GM19467 (cell line): ENCODE measurements around the gene HOXB9.

Source experiments
- ATAC-seq: cut with Tn5 transposase; IDR thresholded peaks from one replicate; pipeline ENCODE4 v1.9.1; 2021; ENCODE audit warnings: mild to moderate bottlenecking, moderate library complexity; ENCODE audit not compliant: unreplicated experiment

The HOXB9 gene

DNA sequence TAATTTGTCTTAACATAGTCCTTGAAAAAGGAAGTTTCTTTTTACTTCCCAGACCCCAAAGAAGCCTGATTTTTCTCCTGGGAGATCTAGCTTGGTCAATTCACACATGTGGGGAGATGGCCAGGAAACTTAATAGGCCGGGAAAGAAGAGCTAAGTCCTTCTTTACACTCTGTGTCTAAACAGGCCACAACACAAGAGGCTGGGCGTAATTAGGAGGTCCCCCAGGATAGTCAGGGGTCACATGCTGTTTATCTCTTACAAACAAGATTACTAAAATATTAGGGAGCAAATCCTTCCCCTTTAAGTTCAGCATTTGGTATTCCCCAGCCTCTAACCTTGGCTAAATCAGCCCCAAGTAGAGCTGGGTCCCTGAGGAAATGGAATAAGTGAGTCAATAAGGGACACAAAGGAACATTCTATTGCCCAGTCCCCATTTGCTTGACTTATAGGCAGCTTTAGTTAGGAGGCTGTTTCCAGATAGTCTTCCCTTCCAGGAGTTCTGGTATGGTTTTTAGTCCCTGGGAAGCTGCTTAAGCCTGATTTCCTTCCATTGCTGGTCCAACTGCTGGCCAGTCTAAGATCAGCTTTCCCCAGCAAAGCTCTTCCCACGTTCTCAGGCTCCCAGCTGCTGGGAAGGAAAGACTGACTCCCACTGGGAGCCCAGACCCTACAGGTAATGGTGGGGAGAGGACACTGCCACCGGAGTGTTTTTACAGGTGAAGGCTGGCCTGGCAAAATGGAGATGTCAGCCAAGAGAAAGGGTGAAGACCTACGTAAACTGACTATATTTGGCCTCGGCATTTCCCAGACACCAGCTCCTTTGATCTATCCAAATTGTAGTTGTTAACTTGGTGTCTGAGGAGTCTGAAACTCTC is 14.1 kb upstream of the HOXB9 start:
- ATAC-seq = no peak

DNA sequence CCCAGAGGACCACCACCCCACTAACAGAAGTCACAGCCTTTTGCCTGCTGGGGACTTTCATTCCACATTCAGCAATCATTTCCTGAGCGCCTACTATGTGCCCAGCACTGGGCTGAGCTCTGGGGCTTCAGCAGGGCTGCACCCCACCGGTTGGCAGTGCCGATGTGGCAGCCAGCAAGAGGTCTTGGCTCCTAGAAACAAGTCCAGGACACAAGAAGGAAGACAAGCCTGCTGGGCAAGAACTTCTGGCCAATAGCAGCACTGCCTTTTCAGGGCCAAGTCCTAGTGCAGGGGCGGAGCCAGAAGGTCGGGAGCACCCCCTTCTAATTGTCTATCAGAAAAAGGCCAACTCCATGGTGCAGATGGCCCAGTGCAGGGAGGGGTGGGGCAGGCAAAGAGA is 13.0 kb upstream of the HOXB9 start:
- ATAC-seq = no peak

DNA sequence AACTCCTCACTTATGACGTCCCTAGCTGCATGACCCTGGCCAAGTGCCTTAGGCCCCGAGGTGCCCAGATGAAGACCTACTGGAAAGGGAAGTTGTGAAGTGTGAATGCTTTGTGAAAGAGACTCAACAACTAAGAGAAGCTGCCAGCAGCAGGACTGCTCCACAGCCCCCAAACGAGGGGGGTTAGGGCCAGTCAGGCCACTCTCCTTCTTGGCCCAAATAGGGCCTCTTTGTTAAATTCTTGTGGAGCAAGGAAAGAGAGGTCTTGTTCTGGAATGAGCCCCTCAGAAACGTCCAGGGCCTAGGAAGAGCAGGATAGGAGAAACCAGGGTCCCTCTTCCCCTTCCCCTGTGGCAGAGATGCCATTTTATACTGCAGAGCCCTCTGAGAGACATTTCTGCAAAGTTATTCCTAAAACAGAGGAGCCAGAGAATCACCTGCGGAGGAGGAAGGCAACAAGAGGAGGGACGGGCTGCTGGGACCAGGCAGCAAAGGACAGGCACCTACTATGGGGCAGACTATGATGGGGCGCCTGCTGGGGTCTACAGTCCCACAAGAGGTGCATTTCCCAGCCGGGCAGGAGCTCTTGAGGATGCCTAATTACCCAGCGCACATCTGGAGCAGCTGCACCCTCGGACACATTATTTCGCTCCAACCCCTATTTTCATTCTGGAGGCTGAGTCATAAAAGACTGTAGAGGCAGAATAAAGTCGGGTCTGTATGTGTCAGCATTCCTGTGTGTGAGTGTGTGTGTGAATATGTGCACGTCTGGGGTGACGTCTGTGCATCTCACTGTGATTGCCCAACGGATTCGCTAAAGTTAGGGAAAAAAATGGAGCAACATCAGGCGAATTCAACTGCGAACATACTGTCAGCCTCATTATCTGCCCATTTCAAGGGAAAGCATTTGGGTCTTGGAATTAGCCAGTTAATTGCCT is 11.4 kb upstream of the HOXB9 start:
- no peak for ATAC-seq

DNA sequence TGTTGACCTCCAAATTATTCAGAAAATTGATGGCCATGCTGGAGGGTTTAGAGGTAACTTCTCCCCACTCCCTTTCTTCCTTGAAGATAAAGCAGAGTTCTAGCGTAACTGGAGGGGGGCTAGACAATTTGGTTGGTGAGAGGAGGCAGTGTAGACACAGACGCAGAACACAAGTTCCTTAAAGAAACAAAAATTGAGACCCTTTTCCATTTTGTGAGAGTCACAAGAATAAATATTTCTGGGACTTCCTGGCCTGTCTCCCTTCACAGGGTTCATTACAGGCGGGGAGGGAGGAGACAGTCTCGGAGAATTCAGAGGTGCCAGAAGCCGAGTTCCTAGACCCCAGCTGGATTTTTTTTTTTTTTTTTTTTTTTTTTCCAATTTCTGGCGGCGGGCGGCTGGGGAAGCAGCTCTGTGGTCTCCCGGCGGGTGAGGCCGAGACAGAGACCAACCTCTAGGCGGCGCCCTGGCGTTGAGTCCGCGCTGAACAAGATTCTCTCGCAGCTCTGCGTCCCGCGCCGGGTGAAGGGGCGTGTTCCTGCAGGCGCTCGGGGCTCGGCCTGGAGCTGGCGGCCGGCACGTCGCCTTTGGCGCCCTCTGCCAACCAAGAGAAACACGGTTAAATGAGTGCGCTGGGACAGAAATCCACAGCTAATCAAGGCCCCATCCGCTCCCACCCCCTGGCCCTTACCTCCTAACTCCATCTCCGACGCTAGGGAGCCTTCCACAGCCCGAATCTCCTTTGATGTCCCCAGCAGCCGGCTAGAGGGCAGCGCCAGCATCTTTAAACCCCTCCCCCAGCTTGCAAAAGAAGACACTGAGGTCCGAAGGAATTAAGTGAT is 10.2 kb upstream of the HOXB9 start:
- no peak for ATAC-seq

DNA sequence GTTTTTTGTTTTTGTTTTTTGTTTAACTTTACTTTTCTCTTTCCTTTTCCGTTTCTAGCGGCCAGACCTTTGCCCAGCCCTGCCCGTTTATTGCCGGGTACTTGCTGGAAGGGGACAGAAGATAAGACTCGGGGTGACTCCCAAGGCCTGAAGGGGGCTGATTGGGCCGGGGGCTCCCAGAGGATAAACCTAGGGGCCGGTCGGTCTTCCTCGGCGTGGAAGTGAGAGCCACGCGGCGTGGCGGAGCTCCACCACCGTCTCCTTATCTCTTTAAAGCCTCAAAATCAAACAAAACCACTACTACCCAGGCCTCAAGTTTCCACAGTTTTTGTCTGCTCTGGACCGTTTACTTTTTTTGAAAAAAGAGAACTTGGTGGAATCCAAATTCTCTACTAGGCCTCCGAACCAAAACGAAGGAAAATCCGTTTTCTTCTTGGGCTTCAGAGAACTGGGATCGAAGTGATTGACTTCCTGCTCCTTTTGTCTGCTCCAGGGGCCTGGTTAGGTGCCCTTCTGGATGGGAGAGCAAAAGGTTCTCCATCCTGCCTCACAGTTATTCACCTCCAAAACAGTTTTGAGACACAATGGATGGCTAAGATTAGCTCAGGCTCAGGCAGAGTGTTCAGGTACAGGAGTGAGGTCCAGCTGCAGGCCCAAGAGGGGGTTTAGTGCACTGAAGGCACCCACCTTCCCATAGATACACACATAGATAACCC is 8.5 kb upstream of the HOXB9 start:
- ATAC-seq = no peak

DNA sequence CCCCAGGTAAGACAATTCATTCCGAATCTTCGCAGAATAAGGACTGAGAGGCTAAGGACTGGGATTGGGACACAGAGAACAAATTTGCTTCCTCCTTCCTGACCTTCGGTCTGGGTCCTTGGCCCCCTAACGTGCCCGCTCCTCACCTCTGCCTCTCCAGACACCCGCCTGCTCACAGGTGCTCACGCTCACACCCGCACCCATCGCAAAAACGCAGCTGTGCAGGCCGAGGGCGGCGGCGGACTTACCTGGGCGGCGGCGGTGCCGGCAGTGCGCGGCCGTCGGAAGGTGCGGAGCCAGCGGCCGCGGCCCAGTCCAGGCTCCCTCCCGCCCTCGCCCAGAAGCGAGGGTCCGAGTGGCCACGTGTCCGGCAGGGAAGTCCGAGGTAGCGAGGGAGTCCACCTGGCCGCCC is 7.1 kb upstream of the HOXB9 start:
- ATAC-seq = no peak

DNA sequence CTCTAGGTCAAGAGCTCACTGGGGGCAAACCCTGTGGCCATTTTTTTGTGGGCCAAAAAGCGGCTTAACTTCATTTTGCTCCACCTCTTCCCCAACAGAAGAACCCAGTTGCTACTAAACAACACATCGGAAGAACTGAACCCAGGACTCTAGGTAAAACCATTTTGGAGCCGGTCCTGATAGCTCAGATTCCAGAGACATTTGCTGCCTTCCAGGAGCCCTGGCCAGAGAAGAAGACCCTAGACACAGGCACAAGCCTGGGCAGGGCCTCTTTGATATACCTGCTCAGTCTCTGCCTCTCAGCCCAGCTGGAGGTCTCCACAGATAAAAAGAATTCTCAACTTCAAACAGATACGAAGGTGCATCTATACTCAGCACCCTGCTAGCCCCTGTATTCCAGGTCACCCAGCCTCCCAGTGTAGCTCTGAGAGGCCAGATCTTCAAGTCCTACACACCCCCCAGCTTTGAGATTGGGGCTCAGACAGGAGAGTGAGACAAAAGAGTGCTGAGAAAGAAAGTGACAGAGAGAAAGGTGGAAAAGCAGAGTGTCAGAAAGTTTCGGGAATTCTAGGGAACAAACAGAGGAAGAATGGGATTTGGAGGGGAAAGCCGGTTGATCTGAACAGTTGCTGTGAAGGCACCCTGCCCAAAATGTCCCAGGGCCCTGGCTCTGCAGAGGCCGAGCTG is 6.6 kb upstream of the HOXB9 start:
- ATAC-seq = no peak

DNA sequence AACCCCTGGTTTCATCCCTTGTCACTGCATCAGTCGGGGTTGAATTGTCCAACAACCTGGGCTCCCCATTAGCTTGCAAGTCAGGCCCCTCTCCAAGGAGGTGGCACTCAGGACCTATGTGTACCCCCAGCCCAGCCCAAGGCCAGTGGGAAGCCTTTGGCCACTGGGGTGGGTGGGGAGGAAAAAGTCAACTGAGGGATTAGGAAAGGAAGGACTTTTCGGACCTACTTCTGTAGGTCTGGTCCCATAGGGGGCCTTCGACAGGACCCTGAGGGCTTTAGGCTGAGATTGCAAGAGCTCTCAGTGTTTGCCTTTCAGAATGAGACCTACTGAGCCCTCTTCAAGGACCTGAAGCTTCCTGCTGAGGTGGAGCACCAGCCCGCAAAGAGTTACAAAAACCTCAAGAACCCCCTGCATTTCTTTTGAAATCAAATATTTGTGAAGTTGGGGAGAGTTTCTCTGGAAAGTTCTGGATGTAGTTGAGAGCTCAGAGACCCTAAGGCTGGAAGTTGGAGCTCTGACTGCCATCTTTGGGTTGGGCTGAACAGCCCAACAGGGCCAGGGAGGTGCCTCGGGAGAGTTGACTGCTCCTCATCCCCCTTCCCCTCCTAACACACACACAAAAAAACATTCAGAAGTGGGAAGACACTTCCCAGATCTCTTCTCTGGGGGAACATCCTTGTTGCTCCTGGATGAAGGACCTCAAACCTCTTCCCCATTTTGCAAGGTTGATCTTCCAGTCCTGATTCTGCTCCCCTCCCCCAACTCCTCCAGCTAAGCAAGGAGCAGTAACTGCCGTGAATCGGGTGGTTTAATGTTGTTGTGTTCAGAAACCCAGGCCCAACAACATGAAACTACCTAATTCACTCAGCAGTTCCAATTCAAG is 5.8 kb upstream of the HOXB9 start:
- ATAC-seq = no peak

DNA sequence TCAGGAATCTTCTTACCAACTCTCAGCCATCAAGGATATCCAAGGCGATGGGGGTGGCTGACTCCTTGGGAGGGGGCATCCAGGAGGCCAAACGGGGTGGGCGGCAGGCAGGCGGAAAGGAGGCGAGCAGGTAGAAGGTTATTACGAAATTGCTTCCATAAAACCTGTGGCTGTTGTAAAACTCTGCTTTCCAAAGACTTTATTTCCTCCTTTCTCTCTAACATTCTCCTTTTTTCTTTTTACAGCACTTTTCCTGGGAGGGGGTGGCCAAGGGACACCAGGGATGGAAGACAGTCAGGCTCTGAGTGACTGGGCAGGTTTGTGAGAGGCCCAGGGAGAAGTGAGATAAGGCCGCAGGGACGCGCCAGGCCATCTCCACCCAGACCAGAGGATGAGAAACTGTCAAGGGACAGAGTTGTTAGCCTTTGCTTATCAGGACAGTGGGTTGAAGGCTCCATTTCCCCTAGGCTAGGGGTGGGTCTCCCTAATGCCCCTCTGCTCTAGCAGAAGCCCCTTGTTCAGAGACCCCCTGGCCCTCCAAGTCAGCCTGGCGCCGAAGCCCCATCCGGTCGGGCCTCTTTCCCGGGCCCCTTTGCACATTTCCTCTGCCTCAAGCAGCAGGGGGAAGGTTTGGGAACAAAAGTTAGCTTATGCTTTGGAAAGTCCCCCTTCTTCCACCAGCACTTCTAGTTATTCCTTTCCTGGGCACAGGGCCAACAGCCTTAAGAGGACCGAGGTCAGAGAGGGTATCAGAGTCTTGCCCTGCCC is 5.0 kb upstream of the HOXB9 start:
- no peak for ATAC-seq

DNA sequence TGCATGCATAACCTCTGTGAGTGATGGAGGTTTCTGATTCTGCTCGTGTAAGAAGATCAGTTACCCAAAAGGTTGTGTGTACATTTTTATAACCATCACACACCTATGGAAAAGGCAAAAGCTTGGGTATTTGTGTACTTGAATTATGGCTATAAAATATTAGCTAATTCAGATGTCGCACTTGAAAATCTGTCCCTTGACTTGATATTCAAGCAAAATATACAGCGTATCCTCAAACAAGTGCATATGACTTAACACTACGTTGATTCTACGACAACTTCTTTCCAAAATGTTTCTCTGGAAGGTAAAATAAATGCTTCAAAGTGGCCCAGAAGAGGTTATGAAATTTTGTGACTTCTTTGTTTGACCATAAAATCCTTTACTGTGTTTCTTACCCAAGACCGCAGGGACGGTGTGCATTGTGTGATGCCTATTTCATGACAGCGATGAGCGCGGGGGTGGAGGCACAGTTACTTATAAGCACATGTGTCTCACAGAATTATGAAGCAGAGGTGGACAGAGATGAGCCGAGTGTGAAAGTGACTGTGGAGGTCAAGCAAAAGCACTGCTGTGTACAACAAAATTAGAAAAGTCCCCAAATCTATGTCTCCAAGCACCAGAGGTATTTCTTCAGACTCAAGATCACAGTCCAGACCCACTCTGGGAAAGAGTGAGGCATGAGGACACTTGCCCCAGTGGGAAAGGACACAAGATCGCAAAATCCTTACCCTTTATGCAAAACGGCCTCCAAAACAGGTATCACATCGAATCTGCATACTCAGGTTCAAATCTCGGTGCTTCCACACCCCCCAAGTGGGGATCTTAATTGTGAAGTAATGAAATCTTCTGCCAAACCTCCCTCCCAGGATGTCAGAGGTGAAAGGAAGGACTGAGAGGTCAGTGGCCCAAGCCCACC is 4.1 kb upstream of the HOXB9 start:
- no peak for ATAC-seq

DNA sequence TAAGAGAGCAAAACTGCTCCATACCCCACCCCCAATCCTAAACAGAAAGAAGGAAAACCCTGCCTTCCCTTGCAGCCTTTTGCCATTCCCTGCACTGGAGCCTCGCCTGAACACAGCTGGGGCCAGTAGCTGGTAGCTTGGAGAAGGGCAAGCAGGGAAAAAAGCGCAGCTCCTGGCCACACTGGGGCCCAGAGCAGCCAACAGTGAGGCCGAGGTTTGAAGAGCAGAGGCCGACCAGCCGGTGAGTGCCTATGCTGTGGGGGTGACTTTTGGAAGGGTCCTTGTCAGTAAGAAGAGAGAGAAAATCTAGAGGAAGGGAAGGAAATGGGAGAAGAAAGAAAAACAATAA is 3.2 kb upstream of the HOXB9 start:
- ATAC-seq = no peak

DNA sequence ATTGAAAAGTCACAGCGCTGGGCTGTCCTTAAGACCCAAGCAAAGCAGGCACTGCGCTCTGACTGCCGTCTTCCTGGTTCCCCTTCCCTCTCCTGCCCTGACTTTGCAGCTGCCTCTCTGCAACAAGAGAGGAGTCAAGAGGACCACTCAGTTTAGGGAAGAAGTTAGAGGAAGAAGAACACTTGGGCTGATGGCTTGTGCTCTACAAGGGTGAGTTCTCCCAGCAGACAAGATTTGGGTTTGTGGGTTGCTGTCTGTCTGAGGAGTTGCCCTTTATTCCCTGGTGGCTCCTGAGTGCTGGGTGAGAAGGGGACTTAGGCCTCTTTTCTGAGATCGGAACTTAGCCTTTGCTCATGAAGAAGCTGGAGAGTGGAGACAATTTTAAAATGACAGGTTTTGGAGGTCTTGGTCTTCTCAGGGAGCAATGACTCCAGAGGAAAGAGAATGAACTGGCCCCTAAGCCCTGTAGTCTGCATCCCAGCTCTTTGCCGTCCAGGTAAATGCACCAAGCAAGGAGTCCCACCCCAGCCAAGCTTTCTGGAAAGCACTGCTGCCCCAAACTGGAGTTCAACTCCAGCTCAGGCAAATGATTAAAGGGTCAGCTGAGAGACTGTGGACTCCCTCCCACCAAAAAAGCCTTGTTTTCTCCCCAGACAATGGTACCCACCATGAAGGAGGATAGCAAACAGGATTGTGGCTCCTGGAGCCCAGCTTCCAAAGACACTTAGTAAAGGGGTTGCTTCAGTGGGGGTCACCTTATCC is 2.7 kb upstream of the HOXB9 start:
- ATAC-seq = no peak

DNA sequence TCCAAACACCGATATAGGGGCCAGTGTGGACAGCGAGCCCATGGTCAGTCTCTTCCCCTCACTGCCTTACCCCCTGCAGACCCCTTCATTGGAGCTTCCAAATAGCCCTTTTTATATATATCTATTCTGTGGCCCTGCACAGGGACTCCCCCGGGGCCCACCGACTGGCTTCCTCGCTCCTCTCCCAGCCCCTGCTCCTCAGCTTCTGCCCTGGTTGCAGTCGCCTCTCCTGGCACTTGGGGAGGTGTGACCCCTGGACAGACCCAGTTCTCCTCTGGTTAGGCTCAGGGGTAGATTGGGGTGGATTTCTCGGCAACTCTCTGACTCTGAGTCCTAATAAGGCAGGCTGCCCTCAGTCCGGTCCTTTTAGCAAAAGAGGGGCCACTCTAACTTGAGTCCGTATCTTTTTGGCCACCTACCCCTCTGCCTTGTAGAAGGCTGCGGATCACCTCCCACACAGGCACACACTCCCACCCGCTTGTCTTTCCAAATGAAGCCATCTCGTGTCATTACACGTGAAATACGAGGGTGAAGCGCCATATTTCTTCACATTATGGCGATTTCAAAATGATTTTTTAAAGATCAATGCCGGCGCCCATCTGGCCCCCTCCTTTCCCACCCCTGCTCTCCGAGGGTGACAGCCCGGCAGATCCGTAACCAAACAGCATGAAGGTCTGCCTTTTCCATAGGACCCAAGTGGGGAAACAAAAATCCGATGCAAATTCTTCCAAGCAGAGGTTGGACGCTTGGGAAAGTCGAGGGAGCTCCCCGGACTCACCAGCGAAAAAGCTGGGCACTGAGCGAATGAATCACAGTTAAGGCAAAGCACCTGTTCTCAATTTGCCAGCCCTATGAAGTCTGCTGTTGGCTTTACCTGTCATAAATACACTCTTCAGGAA is 1.7 kb upstream of the HOXB9 start:
- ATAC-seq = no peak

DNA sequence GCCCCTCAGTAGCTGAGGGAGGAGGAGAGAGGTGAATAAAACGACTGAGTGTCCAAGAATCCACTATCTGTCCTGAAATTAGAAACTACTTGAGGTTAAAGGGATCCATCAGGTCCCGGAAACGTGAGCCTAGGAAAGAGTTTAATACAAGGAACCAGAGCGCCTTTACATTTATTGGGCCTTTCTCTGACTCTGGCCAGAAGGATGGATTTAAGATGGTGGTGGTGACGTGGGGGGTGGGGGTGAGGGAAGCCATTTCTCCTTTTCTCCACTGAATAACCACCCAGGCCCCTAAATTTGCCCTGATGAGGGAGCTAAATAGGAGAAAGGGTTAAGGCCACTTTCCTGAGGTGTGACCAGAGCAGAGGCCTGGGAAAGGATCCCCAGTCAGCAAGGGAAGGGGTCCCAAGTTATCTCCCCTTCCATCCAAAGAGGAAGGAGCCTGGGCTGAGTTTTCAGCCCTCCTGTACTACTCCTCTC is 1.0 kb upstream of the HOXB9 start:
- ATAC-seq = no peak
